Activated CD8-positive, alpha-beta memory T cell treated with anti-CD3 and anti-CD28 coated beads, Interleukin-2, amount 50 U/mL, for 24 hours (primary cell): ENCODE results near the gene GNPDA1.

Source experiments
- DNase-seq: peaks from one replicate; pipeline ENCODE4 v3.0.0-alpha.2; 2020; ENCODE audit errors: extremely low read depth

GNPDA1 gene

DNA sequence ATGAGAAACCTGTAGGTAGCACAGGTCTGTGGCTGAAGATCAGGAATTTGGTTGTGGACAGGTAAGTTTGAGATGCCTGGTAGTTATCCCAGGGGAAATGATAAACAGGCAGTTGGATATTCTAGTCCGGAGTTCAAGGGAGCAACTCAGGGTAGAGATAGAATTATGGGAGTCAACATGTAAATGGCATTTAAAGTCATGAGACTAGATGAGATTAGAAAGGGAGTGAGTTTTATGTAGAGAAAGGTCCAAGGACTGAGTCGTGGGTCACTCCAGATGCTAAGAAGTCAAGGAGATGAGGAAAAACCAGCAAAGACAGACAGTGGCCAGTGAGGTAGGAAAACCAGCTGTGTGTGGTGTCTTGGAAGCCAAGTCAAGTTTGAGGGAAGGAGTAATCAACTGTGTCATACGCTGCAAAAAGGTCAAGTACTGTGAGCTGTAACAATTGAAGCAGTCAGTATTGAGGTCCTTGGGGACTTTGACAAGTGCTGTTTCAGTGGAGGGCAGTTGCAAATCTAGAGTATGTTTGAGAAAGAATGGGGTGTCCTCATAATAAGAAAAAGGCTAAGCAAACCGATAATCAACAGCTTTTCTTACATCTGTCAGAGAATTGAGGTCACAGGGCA, 18.2 kb downstream of the GNPDA1 start:
- no peak for DNase-seq

GRCh38 chr5:141992349-141992963, 20.4 kb downstream of the GNPDA1 start:
- peak; percentile 63 for DNase-seq

- DNase-seq: no peak
Measured at GRCh38 chr5:141989720-141990119, 23.1 kb downstream of the GNPDA1 start.

DNA sequence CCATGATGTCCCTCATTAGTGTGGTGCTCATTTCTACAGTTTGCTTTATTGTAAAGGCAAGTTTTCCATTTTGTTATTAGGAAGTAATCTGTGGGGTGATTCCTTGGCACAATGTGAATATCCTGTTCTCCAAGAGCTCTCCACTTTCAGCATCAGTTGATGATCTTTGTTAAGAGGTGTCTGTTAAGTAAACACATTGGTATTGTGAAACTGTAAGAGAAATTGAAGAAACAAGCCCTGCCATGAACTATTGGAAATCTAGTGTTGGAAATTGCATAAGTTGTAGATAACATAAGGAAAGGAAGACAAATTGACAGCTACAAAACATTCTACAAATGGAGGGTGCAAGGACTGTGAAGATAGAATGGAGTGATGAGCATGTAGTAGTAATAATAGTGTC, 26.8 kb downstream of the GNPDA1 start:
- no peak for DNase-seq

DNA sequence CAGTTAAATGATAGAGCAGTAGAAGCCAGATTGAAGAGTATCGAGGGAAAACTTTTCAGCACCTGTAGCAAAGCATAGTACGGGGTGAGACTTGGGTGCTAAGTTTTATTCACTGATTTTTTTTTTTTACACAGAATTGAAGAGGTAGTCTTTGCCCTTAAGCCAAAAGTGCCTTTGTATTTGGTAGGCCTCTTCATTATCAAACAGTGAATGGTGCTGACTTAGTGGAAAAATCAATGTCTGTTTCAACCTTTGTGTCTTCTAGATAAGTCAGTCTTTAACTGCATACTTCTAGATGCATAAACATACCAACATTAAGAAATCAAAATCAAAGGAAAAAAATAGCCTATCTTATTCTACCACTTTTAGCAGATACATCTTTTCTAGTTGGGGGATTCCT, 30.2 kb downstream of the GNPDA1 start:
- DNase-seq: no peak

- no peak for DNase-seq
Measured at GRCh38 chr5:141978389-141978788, 34.4 kb downstream of the GNPDA1 start.

DNA sequence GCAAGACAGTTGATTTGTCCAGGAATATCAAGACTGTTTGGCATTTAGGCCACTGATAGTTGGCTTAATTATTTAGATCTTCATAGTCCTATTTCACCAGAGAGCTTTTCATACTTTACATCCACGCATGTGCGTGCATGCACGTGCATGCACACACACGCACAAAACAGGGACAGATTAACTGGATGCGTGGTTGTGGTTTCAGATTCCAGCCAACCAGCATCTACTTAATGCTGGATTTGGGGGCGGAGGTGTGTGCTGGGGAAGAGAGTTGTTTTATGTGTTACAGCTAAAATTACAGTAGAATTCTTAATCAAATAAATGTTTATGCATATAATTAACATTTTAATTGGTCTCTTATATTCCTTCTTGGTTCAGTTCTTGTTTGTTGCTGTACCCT, 36.7 kb downstream of the GNPDA1 start:
- no peak for DNase-seq

GRCh38 chr5:141973871-141974595, 38.8 kb downstream of the GNPDA1 start:
- no peak for DNase-seq

DNA sequence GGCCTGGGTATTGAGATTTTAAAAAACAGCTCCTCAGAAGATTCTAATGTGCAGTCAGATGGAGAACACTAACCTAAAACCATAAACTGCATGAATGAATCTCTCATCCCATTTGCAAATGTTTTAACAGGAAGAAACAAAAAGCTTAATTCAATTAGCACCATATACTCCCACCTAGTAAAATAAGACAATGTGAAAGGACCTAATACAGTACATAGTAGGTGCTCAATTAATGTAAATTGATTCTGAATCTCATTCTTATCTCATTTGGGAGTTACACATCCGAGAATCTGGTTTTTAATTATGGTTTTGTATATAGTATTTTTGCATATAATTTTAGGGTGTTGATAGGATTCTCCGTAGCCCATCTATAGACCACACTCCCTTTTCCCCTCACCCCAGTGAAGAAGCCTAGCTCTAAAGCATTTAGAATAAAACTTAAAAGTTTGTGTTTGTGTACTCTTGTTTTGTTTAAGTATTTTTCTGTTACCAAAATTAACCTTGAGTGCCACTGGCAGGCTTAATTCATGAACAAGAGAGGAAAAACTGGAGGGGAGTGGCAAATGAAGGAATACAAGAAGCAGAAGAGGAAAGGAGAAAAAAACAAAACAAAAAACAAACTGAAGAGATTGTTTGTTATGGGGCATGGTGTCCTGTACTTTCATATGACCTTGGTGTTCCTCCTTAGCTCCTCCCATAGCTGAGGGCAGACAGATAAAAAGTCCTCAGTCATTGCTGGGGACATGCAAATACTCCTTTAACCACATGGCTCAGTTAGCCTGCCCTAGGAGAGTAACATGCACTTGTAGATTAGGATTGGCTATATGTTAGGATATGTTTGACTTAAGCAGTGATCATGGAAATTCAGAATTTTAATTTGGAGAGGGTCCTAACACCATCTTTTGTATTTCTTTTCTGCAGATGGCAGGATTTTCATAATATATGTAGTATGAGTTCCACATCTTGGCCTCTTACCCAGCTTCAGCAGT, 42.8 kb downstream of the GNPDA1 start:
- DNase-seq: no peak

DNA sequence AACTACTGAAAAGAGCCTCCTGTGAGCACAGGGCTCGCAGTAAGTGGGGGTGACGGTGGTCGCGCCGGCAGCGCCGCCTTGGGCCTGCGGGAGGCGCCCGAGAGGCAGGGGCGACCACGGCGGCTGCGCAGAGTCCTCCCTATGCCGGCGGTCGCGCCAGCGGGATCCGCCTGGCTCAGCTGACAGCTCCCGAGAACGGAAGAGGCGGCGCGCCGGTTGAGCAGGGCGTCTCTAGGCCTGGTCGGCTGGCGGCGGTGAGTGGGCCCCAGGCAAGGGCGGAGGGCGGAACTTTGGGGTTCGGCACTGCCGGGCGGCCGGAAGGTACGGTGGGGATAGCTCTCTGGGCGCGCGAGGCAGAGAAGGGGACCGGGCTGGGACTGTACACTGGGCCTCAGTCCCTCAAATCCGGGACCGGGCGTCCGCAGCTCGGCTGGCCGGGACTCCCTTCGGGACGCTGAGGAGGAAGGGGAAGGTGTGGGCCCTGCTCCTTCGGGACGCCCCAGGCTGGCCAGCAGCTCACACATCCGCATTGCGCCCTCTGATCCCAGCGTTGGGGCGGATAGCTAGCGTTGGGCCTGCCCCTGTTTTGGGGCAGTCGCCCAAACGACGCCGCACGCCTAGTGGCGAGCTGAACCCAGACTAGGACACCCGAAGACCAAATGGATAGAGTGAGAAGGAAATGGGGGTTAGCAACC, 43.8 kb downstream of the GNPDA1 start, which contains the start of gene RNF14:
TSS of gene RNF14 (plus strand) at position 192 of the 695 bp plus-strand sequence. CDS start 4,484 bp downstream, outside the sequence.
- peak; percentile 74 for DNase-seq

DNA sequence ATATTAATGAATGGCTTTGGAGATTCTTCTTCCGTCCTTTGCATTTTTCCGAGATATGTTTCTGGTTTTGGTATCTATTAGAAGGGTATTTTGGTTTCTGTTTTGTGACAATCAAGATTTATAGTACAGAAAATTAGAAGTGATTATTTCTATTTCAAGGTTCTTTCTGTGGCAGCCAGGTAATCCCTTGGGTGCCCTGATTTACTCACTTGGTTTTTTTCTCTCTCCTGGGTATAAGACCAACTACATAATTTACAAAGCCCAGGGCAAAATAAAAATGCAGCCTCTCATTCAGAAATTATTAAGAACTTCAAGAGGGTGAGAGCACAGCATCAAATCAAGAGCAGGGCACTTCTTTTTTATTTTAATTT, 45.9 kb downstream of the GNPDA1 start:
- DNase-seq: no peak

DNA sequence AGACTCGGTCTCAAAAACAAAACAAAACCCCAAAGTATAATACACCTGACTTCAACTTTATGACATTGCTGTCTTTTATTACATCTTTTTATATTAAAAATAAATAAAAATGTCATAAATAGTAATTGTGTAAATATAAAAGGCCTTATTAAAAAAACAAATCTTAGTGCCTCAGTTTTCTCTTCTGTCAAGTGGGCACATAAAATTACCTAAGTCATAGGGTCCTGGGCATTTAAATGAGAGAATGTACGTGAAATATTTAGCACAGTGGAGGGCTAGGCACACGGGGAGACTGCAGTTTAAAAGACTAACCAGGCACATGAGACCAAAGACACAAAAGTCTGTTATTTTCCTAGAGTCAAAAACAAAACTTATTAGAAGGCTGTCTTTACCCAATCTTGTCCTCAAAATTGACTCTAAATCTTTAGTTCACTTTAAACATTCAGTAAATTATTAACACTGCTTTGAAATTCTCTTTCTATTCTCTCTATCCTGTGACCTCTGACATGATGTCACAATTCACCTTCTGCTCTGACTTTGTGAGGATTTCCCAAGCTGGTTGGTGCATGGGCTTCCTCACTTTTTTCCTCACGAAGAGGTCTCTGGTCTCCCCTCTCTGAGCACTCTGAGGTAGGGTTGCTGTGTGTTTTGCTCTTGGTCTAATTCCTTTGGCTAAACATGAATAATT, 46.4 kb downstream of the GNPDA1 start:
- DNase-seq: no peak

DNA sequence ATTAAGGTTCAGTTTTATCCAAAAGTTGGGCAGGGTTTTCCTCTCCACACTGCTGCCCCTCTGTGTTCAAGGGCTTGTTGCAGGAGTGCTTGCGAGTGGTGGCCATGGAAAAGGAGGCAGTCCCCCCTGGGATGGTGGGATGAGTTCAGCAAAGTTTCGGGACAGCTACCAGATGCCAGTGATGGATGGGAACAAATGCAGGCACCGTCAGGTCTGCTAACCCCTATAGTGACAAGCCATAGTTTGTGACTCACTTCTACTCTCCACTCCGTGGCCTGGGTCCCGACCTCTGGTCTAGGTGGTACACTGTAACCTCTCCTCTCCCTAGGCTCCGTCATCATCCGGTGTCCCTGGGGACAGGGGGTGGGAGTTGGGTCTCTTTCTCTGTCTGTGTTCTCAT, 47.8 kb downstream of the GNPDA1 start:
- DNase-seq: no peak

GRCh38 chr5:141963701-141964100, 49.1 kb downstream of the GNPDA1 start:
- no peak for DNase-seq

- no peak for DNase-seq
Measured at GRCh38 chr5:141961466-141961865, 51.4 kb downstream of the GNPDA1 start.

DNA sequence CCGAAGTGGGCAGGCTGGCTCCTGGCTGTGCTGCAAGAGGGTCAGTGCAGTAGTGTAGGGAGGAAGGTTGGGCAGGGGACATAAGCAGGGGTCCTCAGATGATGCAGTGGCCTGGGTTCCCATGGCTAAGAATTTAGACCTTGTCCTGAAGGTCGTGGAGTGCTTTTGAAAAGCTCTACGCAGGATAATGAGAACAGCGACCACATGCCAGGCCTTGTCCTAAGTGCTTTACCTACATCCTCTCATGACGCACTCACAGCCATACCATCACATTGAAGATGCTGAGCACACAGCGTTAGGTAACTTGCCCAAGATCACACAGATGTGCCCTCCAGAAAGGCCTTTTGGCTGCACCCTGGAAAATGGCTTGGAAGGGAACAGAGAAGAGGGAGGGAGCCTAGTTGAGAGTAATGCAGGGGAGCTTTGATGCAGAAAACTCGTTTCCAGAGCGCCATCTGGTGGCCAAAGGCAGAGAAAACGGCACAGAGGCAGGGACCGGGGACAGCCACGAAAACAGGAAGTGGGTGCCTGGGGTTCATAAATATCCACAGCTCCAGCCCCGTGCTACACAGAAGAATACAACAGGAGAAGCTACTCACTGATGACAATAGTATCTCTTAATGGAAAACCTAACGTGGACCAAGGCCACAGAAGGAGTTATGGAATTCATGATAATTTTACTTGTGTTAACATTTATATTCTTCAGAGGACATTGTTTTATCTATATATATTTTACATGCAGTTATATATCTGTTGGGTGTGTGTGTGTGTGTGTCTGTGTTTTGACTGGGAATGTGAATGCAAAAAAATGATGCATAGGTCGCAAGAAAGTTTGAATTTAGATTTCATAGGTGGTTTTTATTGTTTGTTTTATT, 52.1 kb downstream of the GNPDA1 start:
- DNase-seq: peak; percentile 73

- no peak for DNase-seq
Measured at GRCh38 chr5:141960018-141960417, 52.8 kb downstream of the GNPDA1 start.

GRCh38 chr5:141958546-141959172, 54.2 kb downstream of the GNPDA1 start:
- no peak for DNase-seq

- DNase-seq: no peak
Measured at GRCh38 chr5:141958113-141958512, 54.7 kb downstream of the GNPDA1 start, which contains the start of gene PCDH12. PCDH12 (minus strand) TSS chr5:141958202; CDS start chr5:141957851, 351 bp downstream.
